Erythroblast (primary cell): ENCODE results near the gene SLC4A9.

Source experiments
- GATA1 ChIP-seq: IDR thresholded peaks from 2 replicates; pipeline ENCODE4 v1.6.1; 2011; ENCODE audit warnings: low read depth, mild to moderate bottlenecking, control low read depth, low read length, moderate library complexity
- POLR2A ChIP-seq: IDR thresholded peaks from 2 replicates; pipeline ENCODE4 v1.6.1; 2011; ENCODE audit warnings: mild to moderate bottlenecking, low read length

DNA sequence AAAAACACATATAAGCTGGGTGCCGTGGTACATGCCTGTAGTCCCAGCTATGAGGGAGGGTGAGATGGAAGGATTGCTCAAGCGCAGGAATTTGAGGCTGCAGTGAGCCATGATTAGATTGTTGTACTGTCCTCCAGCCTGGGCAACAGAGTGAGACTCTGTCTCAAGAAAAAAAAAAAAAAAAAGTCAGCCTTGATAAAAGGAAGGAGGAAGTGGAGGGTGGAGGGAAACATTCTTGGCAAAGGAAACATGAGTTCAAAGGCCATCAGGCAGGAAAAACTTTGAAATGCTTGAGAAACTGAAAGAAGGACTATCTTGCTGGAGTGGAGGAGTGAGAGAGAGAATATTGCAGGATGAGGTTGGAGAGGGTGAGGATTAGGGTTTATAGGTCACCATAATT lies 23.3 kb downstream of the SLC4A9 start:
- TF ChIP-seq POLR2A = no peak
- TF ChIP-seq GATA1 = no peak
